Measurements from ENCODE around the gene INTS15.

GRCh38 chr7:6642861-6643640 is 53.2 kb downstream of the INTS15 start:
- TF ChIP-seq, protein P1, sequence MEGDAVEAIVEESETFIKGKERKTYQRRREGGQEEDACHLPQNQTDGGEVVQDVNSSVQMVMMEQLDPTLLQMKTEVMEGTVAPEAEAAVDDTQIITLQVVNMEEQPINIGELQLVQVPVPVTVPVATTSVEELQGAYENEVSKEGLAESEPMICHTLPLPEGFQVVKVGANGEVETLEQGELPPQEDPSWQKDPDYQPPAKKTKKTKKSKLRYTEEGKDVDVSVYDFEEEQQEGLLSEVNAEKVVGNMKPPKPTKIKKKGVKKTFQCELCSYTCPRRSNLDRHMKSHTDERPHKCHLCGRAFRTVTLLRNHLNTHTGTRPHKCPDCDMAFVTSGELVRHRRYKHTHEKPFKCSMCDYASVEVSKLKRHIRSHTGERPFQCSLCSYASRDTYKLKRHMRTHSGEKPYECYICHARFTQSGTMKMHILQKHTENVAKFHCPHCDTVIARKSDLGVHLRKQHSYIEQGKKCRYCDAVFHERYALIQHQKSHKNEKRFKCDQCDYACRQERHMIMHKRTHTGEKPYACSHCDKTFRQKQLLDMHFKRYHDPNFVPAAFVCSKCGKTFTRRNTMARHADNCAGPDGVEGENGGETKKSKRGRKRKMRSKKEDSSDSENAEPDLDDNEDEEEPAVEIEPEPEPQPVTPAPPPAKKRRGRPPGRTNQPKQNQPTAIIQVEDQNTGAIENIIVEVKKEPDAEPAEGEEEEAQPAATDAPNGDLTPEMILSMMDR (IDR thresholded peaks at IDR 0.05): no peak
- TF ChIP-seq SIN3A (IDR thresholded peaks at IDR 0.05; ENCODE audit: borderline replicate concordance, insufficient read depth, low read depth, low read length): no peak
- TF ChIP-seq, protein P2, sequence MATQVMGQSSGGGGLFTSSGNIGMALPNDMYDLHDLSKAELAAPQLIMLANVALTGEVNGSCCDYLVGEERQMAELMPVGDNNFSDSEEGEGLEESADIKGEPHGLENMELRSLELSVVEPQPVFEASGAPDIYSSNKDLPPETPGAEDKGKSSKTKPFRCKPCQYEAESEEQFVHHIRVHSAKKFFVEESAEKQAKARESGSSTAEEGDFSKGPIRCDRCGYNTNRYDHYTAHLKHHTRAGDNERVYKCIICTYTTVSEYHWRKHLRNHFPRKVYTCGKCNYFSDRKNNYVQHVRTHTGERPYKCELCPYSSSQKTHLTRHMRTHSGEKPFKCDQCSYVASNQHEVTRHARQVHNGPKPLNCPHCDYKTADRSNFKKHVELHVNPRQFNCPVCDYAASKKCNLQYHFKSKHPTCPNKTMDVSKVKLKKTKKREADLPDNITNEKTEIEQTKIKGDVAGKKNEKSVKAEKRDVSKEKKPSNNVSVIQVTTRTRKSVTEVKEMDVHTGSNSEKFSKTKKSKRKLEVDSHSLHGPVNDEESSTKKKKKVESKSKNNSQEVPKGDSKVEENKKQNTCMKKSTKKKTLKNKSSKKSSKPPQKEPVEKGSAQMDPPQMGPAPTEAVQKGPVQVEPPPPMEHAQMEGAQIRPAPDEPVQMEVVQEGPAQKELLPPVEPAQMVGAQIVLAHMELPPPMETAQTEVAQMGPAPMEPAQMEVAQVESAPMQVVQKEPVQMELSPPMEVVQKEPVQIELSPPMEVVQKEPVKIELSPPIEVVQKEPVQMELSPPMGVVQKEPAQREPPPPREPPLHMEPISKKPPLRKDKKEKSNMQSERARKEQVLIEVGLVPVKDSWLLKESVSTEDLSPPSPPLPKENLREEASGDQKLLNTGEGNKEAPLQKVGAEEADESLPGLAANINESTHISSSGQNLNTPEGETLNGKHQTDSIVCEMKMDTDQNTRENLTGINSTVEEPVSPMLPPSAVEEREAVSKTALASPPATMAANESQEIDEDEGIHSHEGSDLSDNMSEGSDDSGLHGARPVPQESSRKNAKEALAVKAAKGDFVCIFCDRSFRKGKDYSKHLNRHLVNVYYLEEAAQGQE (IDR thresholded peaks at IDR 0.05; ENCODE audit: insufficient read depth in 1 of 2, low read depth in 2 of 2, low read length in 1 of 2): no peak
- no peak for TF ChIP-seq TCF7L2 (IDR thresholded peaks at IDR 0.05; ENCODE audit: low read depth, low read length)
- TF ChIP-seq POLR2AphosphoS5 (IDR thresholded peaks at IDR 0.05; ENCODE audit: low read depth, low read length): no peak
